Measurements from ENCODE around the gene ORC2.
A peak's percentile ranks its signal among the peaks of the same experiment; 100 is the strongest.
"Not testable (repeated sequence)": the region's sequence is repeated elsewhere in the genome, so short reads cannot be mapped to it uniquely, and the experiment has no call there.

ORC2 gene

GRCh38 chr2:200963124-200963917 lies at the start of gene ORC2:
TSS of gene ORC2 (minus strand) at chr2:200963660. CDS start at chr2:200958123, 5,537 bp downstream.
- DNase-seq (peak; percentile 93), ATAC-seq (peak; percentile 97)

GRCh38 chr2:201008296-201008829 lies 44.9 kb upstream of the ORC2 start:
- ATAC-seq = no peak

GRCh38 chr2:201007584-201007998 lies 44.1 kb upstream of the ORC2 start:
- ATAC-seq = no peak
- no peak for DNase-seq

More at GRCh38 chr2:201008296-201008829, 44.9 kb upstream of the ORC2 start:
- no peak for DNase-seq

- ATAC-seq (no peak), DNase-seq (no peak)
These were observed 43.2 kb upstream of the ORC2 start for GRCh38 chr2:201006704-201007103.

DNA sequence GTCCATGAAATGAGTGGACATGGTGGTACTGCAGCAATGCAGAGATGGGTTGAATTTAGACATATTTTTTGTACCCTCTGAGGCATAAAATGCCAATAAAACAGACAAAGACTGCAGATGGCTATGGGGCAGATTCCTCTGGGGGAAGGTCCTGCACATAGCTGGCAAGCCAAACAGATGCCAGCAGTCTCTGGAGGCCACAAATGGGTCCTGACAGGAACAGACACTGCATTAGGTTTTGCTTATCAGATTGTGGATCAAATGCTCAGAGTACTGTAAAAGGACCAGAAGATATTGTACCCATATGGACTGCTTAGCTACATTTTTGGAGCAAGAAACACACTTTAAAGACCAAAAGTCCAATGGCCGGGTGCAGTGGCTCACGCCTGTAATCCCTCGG lies 40.9 kb upstream of the ORC2 start:
- no peak for ATAC-seq
- DNase-seq = no peak

DNA sequence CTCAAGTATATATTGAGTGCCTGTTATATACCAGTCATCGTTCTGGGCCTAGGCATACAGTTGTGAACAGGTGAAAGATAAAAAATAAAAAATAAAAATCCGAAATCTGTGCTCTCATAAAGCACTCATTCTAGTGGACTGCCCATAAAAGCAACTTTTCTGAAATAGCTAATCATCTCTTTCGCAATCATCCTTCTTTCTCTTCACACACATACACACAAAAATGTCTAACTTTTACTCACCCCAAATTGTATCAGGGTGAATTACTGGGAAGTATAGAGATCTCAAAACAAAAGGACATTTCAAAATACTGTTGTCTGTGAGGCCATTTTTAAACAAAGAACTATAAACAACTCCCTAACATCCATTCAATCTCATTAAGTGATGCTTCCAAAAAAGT lies 29.6 kb upstream of the ORC2 start:
- ATAC-seq (no peak), DNase-seq (no peak)

GRCh38 chr2:200987137-200987536 lies 23.7 kb upstream of the ORC2 start:
- no peak for DNase-seq
- no peak for ATAC-seq

DNA sequence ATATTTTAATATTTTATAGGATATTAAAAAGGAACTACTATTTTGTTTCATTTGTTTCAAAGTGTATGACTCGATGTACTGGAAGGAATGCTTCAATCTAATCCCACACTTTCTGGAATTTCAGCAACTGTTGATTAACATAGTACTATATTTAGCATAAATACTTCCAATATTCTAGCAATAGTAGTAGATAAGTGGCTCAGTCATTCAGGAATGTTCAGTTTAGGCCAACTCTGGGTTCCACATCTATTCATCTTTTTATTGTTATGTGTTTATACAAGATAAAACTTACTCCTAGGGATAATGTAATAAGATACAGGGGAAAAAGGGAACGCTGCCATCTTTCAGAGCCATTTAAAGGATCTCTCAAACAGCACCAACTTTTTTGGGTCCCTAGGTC lies 22.3 kb upstream of the ORC2 start:
- ATAC-seq (no peak), DNase-seq (no peak)

DNA sequence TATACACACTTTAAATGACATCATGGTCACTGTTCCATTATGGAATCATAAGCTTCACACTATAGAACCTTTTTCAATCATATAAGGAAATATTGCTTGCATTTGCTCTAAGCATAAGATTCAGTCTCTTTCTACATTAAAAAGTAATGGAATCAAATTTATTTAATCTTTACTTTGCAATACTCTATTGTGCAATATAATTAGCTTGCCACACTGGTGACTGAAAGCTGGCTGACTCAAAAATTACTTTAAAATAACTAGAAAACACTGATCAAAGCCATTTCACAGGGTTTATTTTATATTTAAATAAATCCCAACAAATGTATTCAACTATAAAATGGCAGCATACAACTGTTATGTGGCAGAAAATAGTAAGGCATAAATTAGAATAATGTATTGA lies 13.2 kb upstream of the ORC2 start:
- no peak for ATAC-seq
- DNase-seq = no peak

GRCh38 chr2:200975672-200976071 lies 12.2 kb upstream of the ORC2 start:
- no peak for ATAC-seq
- DNase-seq = no peak

- ATAC-seq, DNase-seq: not testable (repeated sequence)
These were observed 6.6 kb upstream of the ORC2 start for GRCh38 chr2:200970057-200970456.

DNA sequence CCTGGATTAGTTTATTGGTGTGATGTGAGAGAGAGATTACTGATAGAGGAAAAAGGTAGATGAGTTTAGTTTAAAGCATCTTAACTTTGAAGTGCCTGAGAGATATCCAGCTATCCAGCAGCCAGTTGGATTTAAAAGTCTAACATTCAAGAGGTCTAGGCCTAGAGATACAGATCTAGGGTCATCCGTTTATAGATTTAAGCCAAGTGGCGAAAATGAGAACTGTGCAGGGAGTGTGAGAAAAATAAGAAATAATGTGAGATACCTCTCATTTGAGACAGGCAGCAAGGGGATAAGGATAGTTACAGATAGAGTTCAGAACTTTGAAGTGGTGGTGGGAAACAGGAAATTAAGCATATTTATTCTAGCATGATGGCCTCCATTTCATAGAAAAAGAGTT lies 5.3 kb upstream of the ORC2 start:
- DNase-seq (no peak), ATAC-seq (no peak)

DNA sequence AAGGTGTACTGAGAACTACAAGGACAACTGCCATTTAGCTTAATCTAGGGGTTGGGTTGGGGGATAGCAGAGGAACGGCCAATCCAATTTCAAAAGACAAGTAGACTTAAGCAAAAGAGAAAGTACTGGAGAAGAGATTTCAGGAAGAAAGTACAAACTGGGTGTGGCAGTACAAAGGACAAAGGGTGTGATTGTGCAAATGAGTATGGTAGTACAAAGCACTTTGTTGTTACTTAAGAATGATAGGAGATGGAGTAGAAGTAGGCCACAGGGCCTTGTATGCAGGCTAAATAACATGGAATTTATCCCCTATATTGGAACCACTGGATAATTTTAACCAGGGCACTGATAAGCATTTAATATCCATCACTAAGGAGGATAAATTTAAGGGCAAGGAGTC lies 4.7 kb upstream of the ORC2 start:
- ATAC-seq (no peak), DNase-seq (no peak)

DNA sequence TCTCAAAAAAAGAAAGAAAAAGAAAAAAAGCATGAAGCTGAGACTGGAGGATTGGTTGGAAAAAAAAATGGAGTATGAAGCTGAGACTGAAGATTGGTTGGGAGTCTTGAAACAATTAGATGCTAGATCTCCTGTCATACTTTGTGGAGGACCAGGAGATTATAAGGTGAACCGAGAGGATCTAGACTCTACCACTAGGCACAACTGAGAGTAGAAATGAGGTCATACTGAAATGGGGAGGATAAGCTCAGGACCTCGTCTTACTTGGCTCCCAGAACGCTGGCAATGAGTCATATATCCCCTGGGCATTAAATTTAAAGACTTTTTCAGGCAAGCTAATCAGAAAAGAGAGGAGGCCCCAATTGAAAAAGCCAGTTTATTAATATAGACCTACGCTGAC lies 3.3 kb upstream of the ORC2 start:
- DNase-seq (no peak), ATAC-seq (no peak)

GRCh38 chr2:200964498-200964897 lies 1.0 kb upstream of the ORC2 start:
- ATAC-seq = no peak
- no peak for DNase-seq

DNA sequence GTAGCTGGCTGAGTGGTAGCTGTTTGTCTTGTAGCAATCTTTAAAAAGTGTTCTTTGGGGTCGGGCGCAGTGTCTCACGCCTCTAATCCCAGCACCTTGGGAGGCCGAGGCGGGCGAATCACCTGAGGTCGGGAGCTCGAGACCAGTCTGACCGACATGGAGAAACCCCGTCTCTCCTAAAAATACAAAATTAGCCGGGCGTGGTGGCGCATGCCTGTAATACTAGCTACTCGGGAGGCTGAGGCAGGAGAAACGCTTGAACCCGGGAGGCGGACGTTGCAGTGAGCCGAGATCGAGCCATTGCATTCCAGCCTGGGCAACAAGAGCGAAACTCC lies 425 bp upstream of the ORC2 start:
- DNase-seq, ATAC-seq: not testable (repeated sequence)

GRCh38 chr2:200962811-200963123 lies 693 bp downstream of the ORC2 start:
- DNase-seq (no peak), ATAC-seq (peak; percentile 2)

DNA sequence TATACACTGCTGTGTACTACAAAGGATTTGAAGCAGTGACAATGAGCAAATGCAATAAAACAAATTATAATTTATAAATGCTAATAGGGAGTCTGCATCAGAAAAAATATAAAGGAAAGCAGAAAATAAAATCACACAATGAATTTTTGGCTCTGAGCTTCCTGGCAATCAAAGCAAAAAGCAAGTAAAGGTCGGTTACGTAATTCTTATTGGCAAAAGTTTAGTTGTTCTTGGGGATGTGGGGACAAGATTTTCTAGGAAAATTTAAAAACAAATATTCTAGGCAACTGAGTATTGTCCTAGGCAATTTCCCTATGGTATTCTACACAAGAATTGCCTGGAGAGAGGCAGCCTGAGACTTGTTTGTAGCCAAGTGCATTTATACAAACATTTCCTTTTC lies 1.8 kb downstream of the ORC2 start:
- ATAC-seq = no peak
- DNase-seq = no peak

- DNase-seq = no peak
- no peak for ATAC-seq
These were observed 13.1 kb downstream of the ORC2 start for GRCh38 chr2:200950378-200950777.

DNA sequence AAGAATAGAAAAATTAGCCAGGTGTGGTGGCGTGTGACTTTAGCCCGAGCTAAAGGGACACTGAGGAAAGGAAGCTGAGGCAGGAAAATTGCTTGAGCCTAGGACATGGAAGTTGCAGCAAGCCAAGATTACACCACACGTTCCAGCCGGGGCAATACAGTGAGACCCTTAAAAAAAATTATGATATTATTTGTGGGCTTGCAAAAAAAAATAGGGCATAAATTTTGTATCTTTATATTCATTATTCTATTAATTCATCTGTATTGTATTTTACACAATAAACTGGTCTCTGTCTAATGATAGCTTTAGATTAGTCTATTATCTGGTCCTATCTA lies 18.1 kb downstream of the ORC2 start:
- ATAC-seq = no peak

DNA sequence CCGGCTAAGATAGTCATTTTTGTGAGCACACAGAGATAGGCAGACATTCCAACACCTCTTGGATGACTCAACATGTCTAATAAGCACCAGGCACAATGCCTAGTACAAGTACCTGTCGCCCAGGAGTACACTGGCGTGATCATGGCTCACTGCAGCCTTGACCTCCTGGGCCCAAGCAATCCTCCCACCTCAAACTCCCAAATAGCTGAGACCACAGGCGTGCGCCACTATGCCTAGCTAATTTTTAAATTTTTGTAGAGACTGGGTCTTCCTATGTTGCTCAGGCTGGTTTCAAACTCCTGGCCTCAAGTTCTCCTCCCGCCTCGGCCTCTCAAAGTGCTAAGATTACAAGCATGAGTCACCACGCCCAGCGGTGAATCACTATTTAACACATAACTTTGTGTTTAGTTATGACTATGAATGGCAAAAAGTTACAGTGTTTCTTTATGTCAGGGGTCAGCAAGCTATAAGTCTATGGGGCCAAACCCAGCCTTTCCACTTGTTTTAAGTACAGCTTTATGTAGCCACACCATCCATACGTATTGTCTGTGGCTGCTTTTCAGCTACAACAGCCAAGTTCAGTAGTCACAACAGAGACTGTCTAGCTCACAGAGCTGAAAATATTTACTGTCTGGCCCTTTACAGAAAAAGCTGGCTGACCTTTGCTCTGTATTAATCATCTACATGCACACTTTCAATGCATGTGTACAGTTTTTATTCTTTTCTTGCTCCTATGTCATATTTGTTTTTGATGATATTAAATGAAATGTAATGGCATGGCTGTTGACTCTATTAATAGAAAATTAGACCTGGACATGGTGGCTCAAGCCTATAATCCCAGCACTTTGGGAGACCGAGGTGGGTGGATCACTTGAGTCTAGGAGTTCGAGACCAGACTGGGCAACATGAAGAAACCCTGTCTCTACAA lies 18.7 kb downstream of the ORC2 start:
- ATAC-seq (peak; percentile 93), DNase-seq (peak; percentile 71)

More for the DNA sequence above, 18.1 kb downstream of the ORC2 start:
- DNase-seq = no peak

DNA sequence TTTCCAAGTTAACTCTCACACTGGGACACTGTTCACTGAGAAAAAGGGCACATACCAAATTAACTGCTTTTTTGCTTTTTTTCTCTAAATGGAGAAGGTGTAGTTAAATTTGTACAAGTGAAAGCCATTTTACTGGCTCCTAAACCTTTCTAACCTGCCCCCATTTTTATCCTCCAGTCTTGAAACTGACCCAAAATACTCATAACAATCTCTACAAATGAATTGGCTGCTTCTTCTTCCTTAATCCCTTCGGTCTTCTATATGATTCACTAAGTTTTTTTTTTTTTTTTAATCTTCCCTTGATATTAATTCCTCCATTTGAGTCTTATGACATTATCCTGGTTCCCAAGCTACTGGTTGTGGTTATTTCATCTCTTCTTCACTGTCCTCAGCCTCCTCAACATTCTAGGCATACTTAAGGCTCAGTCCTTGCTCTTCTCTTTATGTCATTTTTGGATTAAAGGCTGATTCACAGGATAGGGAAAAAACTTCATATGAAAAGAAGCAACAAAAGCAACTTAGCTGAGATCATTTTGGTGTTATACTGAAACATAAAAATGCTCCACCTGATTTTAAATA lies 19.8 kb downstream of the ORC2 start:
- DNase-seq (no peak), ATAC-seq (no peak)

- DNase-seq (no peak), ATAC-seq (no peak)
These were observed 23.6 kb downstream of the ORC2 start for GRCh38 chr2:200939832-200940231.

All from stimulated activated naive CD8-positive, alpha-beta T cell treated with anti-CD3 and anti-CD28 coated beads, Interleukin-15, Interleukin-2, amounts not matched to agents 100 U/mL and 50 U/mL, for 24 hours (primary cell).